ENCODE data around the gene CERCAM. TPM values are rescaled to one million over a fixed set of nuclear protein-coding genes. Genes with fewer than 3 reads are reported as not detected.

Gene CERCAM
- total RNA-seq, 6 donors from 2014 or later = 9.2 to 47.1 (median 15.4) TPM

GRCh38 chr9:128383791-128384190, 36.9 kb upstream of the CERCAM start:
- ATAC-seq (ENCODE audit: low FRiP score in 2 of 2) (no peak), DNase-seq (no peak)
- Histone ChIP-seq H3K9me3 (no peaks in the 10 kb centered on the region), H3K36me3 (peaks cover 6 to 84% (median 51%) of the 10 kb centered on the region in 4 donors), H3K27me3 (no peaks in the 10 kb centered on the region), H3K4me3 (no peak overlapping the region), H3K27ac (no peak overlapping the region), H3K4me1 (peaks cover 0 to 4% (median 0%) of the 10 kb centered on the region in 4 donors)
- WGBS, 2 donors = 88 to 97% methylated on average over 6 to 7 of the region's 8 CpGs
- TF ChIP-seq EP300 (IDR thresholded peaks at IDR 0.05) (no peak), POLR2AphosphoS5 (IDR thresholded peaks at IDR 0.05) (no peak), POLR2A (IDR thresholded peaks at IDR 0.05) (no peak), CTCF (IDR thresholded peaks at IDR 0.05) (no peak)

- WGBS, 2 donors = 93 to 96% methylated on average over 7 of the region's 7 CpGs
- peaks cover 3 to 84% (median 53%) of the 10 kb centered on the region in 4 donors for H3K36me3 ChIP-seq
- ATAC-seq (ENCODE audit: low FRiP score in 2 of 2) = no peak
- peaks cover 0 to 4% (median under 1%) of the 10 kb centered on the region in 4 donors for H3K4me1 ChIP-seq
- H3K27ac ChIP-seq = no peak overlapping the region
- no peaks in the 10 kb centered on the region for H3K27me3 ChIP-seq
- H3K4me3 ChIP-seq = no peak overlapping the region
- DNase-seq = no peak
- no peak for TF ChIP-seq CTCF (IDR thresholded peaks at IDR 0.05)
- no peak for TF ChIP-seq POLR2AphosphoS5 (IDR thresholded peaks at IDR 0.05)
- TF ChIP-seq POLR2A (IDR thresholded peaks at IDR 0.05) = no peak
- no peak for TF ChIP-seq EP300 (IDR thresholded peaks at IDR 0.05)
- H3K9me3 ChIP-seq = no peaks in the 10 kb centered on the region
Observed at GRCh38 chr9:128384801-128385495, 35.7 kb upstream of the CERCAM start.

- H3K27ac ChIP-seq = no peak overlapping the region
- WGBS, 2 donors = 89 to 94% methylated on average over 5 to 18 of the region's 18 CpGs
- H3K27me3 ChIP-seq = no peaks in the 10 kb centered on the region
- no peaks in the 10 kb centered on the region for H3K9me3 ChIP-seq
- no peak for ATAC-seq (ENCODE audit: low FRiP score in 2 of 2)
- H3K4me1 ChIP-seq = peaks cover 0 to 4% (median 2%) of the 10 kb centered on the region in 4 donors
- no peak overlapping the region for H3K4me3 ChIP-seq
- peaks cover 3 to 84% (median 55%) of the 10 kb centered on the region in 4 donors for H3K36me3 ChIP-seq
- no peak for DNase-seq
- TF ChIP-seq EP300 (IDR thresholded peaks at IDR 0.05) (no peak), POLR2AphosphoS5 (IDR thresholded peaks at IDR 0.05) (no peak), POLR2A (IDR thresholded peaks at IDR 0.05) (no peak), CTCF (IDR thresholded peaks at IDR 0.05) (no peak)
Observed at GRCh38 chr9:128385496-128386460, 34.9 kb upstream of the CERCAM start.

GRCh38 chr9:128388150-128388549, 32.5 kb upstream of the CERCAM start:
- Histone ChIP-seq H3K36me3 (peaks cover 3 to 85% (median 63%) of the 10 kb centered on the region in 4 donors), H3K4me1 (peaks cover 0 to 4% (median 0%) of the 10 kb centered on the region in 4 donors), H3K27ac (no peak overlapping the region), H3K9me3 (no peaks in the 10 kb centered on the region), H3K4me3 (no peak overlapping the region), H3K27me3 (no peaks in the 10 kb centered on the region)
- TF ChIP-seq CTCF (IDR thresholded peaks at IDR 0.05) (no peak), EP300 (IDR thresholded peaks at IDR 0.05) (no peak), POLR2AphosphoS5 (IDR thresholded peaks at IDR 0.05) (no peak), POLR2A (IDR thresholded peaks at IDR 0.05) (no peak)
- WGBS, 2 donors = 92 to 97% methylated on average over 9 to 10 of the region's 10 CpGs
- DNase-seq (no peak), ATAC-seq (ENCODE audit: low FRiP score in 2 of 2) (no peak)
